Fibroblast of villous mesenchyme (primary cell): Measurements from ENCODE around the gene SLC25A26. TPM values are rescaled to one million over a fixed set of nuclear protein-coding genes. Genes with fewer than 3 reads are reported as not detected.

ENCODE experiments used
- DNase-seq: peaks from one replicate; pipeline ENCODE4 v3.0.0-alpha.2; 2010; ENCODE audit warnings: low read depth
- H3K4me3 ChIP-seq: 2 replicates; pipeline ENCODE4 v1.5.1; 2011; ENCODE audit warnings: low read depth, mild to moderate bottlenecking, low read length
- small RNA-seq: library from RNA; depleted of rRNA; stranded (forward); fragments of <200 nt; gene quantifications from one replicate; pipeline ENCODE3, GENCODE V24; 2012
- total RNA-seq: library from RNA; depleted of rRNA; stranded (reverse); fragments of >200 nt; gene quantifications from 2 replicates; pipeline ENCODE4 v1.2.3, GENCODE V29; 2012
- TF ChIP-seq, protein P1 (sequence below): IDR thresholded peaks from 2 replicates; pipeline ENCODE4 v1.5.1; 2012; ENCODE audit warnings: low read depth, mild to moderate bottlenecking, low read length; ENCODE audit not compliant: insufficient read depth

SLC25A26 gene
- total RNA-seq, 1 donor, result 18.1 TPM

- no peak overlapping the region for H3K4me3 ChIP-seq
- TF ChIP-seq, protein P1, sequence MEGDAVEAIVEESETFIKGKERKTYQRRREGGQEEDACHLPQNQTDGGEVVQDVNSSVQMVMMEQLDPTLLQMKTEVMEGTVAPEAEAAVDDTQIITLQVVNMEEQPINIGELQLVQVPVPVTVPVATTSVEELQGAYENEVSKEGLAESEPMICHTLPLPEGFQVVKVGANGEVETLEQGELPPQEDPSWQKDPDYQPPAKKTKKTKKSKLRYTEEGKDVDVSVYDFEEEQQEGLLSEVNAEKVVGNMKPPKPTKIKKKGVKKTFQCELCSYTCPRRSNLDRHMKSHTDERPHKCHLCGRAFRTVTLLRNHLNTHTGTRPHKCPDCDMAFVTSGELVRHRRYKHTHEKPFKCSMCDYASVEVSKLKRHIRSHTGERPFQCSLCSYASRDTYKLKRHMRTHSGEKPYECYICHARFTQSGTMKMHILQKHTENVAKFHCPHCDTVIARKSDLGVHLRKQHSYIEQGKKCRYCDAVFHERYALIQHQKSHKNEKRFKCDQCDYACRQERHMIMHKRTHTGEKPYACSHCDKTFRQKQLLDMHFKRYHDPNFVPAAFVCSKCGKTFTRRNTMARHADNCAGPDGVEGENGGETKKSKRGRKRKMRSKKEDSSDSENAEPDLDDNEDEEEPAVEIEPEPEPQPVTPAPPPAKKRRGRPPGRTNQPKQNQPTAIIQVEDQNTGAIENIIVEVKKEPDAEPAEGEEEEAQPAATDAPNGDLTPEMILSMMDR, result no peak
- DNase-seq, result no peak
Measured at GRCh38 chr3:66427951-66428474, 207.2 kb downstream of the SLC25A26 start.

Small RNA genes within 50 kb of the gene (small RNA-seq; reads per million reads assigned to genes)
- not detected for gene RN7SL482P
- gene RNU6-787P, result not detected

Other genes starting within 250 kb of the SLC25A26 start
- gene MAGI1, start 182.1 kb upstream of the SLC25A26 start, total RNA-seq, result 20.7 and 29.0 TPM in 2 replicates